Panc1 (cell line): ENCODE data around the gene NEIL1.

ENCODE experiments used
- POLR2AphosphoS5 ChIP-seq: IDR thresholded peaks from 2 replicates; pipeline ENCODE4 v1.6.1; 2012; ENCODE audit warnings: mild to moderate bottlenecking, low read depth, low read length, moderate library complexity
- TF ChIP-seq, protein P1 (sequence below): fragments of 450-650 bp; IDR thresholded peaks from 2 replicates; pipeline ENCODE4 v1.5.1; 2017; ENCODE audit warnings: mild to moderate bottlenecking
- TF ChIP-seq, protein P2 (sequence below), 2 experiments: IDR thresholded peaks; 2 replicates each; pipeline ENCODE4 v1.6.1; 2011 to 2012; ENCODE audit warnings: low read depth in 2 of 2, control low read depth in 1 of 2, low read length in 1 of 2, mild to moderate bottlenecking in 1 of 2, moderate library complexity in 1 of 2; ENCODE audit not compliant: insufficient read depth in 1 of 2

- TF ChIP-seq, protein P1, sequence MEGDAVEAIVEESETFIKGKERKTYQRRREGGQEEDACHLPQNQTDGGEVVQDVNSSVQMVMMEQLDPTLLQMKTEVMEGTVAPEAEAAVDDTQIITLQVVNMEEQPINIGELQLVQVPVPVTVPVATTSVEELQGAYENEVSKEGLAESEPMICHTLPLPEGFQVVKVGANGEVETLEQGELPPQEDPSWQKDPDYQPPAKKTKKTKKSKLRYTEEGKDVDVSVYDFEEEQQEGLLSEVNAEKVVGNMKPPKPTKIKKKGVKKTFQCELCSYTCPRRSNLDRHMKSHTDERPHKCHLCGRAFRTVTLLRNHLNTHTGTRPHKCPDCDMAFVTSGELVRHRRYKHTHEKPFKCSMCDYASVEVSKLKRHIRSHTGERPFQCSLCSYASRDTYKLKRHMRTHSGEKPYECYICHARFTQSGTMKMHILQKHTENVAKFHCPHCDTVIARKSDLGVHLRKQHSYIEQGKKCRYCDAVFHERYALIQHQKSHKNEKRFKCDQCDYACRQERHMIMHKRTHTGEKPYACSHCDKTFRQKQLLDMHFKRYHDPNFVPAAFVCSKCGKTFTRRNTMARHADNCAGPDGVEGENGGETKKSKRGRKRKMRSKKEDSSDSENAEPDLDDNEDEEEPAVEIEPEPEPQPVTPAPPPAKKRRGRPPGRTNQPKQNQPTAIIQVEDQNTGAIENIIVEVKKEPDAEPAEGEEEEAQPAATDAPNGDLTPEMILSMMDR = no peak
- no peak for TF ChIP-seq POLR2AphosphoS5
- TF ChIP-seq, protein P2, sequence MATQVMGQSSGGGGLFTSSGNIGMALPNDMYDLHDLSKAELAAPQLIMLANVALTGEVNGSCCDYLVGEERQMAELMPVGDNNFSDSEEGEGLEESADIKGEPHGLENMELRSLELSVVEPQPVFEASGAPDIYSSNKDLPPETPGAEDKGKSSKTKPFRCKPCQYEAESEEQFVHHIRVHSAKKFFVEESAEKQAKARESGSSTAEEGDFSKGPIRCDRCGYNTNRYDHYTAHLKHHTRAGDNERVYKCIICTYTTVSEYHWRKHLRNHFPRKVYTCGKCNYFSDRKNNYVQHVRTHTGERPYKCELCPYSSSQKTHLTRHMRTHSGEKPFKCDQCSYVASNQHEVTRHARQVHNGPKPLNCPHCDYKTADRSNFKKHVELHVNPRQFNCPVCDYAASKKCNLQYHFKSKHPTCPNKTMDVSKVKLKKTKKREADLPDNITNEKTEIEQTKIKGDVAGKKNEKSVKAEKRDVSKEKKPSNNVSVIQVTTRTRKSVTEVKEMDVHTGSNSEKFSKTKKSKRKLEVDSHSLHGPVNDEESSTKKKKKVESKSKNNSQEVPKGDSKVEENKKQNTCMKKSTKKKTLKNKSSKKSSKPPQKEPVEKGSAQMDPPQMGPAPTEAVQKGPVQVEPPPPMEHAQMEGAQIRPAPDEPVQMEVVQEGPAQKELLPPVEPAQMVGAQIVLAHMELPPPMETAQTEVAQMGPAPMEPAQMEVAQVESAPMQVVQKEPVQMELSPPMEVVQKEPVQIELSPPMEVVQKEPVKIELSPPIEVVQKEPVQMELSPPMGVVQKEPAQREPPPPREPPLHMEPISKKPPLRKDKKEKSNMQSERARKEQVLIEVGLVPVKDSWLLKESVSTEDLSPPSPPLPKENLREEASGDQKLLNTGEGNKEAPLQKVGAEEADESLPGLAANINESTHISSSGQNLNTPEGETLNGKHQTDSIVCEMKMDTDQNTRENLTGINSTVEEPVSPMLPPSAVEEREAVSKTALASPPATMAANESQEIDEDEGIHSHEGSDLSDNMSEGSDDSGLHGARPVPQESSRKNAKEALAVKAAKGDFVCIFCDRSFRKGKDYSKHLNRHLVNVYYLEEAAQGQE (IDR thresholded peaks at IDR 0.05; ENCODE audit: insufficient read depth in 1 of 2, low read depth in 2 of 2, low read length in 1 of 2) = no peak
These were observed 1.3 kb downstream of the NEIL1 start for GRCh38 chr15:75348034-75348561.
